Trophoblast cell (in vitro differentiated cells and primary cell): Measurements from ENCODE around the gene C16orf95.

Source experiments
- DNase-seq, 2 donors: peaks; one replicate each; pipeline ENCODE4 v3.0.0-alpha.2; 2016
- H2AFZ ChIP-seq: 2 replicates; pipeline ENCODE4 v1.6.1; 2013; ENCODE audit warnings: low read length, moderate library complexity, mild to moderate bottlenecking; ENCODE audit not compliant: insufficient read depth, poor library complexity
- H2AK5ac ChIP-seq: 2 replicates; pipeline ENCODE4 v1.6.1; 2013; ENCODE audit warnings: mild to moderate bottlenecking, low read length
- H2BK120ac ChIP-seq: 2 replicates; pipeline ENCODE4 v1.6.1; 2013; ENCODE audit warnings: low read length, mild to moderate bottlenecking, moderate library complexity; ENCODE audit not compliant: insufficient read depth, poor library complexity
- H2BK12ac ChIP-seq: 2 replicates; pipeline ENCODE4 v1.6.1; 2013; ENCODE audit warnings: mild to moderate bottlenecking, low read length, moderate library complexity
- H2BK5ac ChIP-seq: 2 replicates; pipeline ENCODE4 v1.6.1; 2013; ENCODE audit warnings: low read length, low read depth, moderate library complexity, mild to moderate bottlenecking; ENCODE audit not compliant: poor library complexity
- H3K14ac ChIP-seq: 2 replicates; pipeline ENCODE4 v1.6.1; 2013; ENCODE audit warnings: mild to moderate bottlenecking, low read length
- H3K18ac ChIP-seq: 2 replicates; pipeline ENCODE4 v1.6.1; 2013; ENCODE audit warnings: mild to moderate bottlenecking, low read length
- H3K23ac ChIP-seq: 2 replicates; pipeline ENCODE4 v1.6.1; 2013; ENCODE audit warnings: low read length
- H3K27ac ChIP-seq: 2 replicates; pipeline ENCODE4 v1.5.1; 2013; ENCODE audit warnings: low read depth, mild to moderate bottlenecking, inconsistent platforms, low read length, moderate library complexity
- H3K27me3 ChIP-seq: 2 replicates; pipeline ENCODE4 v1.6.1; 2013; ENCODE audit warnings: inconsistent platforms, mild to moderate bottlenecking, low read length, moderate library complexity; ENCODE audit not compliant: insufficient read depth
- H3K36me3 ChIP-seq, 2 experiments: 1 replicate in 1 of 2; 2 replicates in 1 of 2; pipeline ENCODE4 v1.6.1; 2013; ENCODE audit warnings: low read length in 2 of 2, mild to moderate bottlenecking in 2 of 2, moderate library complexity in 1 of 2; ENCODE audit not compliant: insufficient read depth in 2 of 2, control insufficient read depth in 1 of 2
- H3K4ac ChIP-seq: 2 replicates; pipeline ENCODE4 v1.6.1; 2013; ENCODE audit warnings: low read depth, mild to moderate bottlenecking, low read length, moderate library complexity
- H3K4me1 ChIP-seq, 2 experiments: 1 replicate in 1 of 2; 2 replicates in 1 of 2; pipeline ENCODE4 v1.6.1; 2013; ENCODE audit warnings: low read length in 2 of 2, mild to moderate bottlenecking in 2 of 2, moderate library complexity in 1 of 2; ENCODE audit not compliant: insufficient read depth in 2 of 2, control insufficient read depth in 1 of 2
- H3K4me2 ChIP-seq: 2 replicates; pipeline ENCODE4 v1.6.1; 2013; ENCODE audit warnings: inconsistent platforms, mild to moderate bottlenecking, low read length, moderate library complexity
- H3K4me3 ChIP-seq: 2 replicates; pipeline ENCODE4 v1.5.1; 2013; ENCODE audit warnings: mild to moderate bottlenecking, low read depth, low read length, inconsistent platforms
- H3K79me1 ChIP-seq: one replicate; pipeline ENCODE4 v1.6.1; 2013; ENCODE audit warnings: low read length
- H3K79me2 ChIP-seq: 2 replicates; pipeline ENCODE4 v1.6.1; 2013; ENCODE audit warnings: low read length, mild to moderate bottlenecking; ENCODE audit not compliant: control insufficient read depth, insufficient read depth, poor library complexity
- H3K9ac ChIP-seq: 2 replicates; pipeline ENCODE4 v1.6.1; 2013; ENCODE audit warnings: mild to moderate bottlenecking, low read length
- H3K9me3 ChIP-seq: 2 replicates; pipeline ENCODE4 v1.6.1; 2013; ENCODE audit warnings: low read depth, mild to moderate bottlenecking, control low read depth, inconsistent platforms, low read length; ENCODE audit not compliant: insufficient read depth
- H4K12ac ChIP-seq: 2 replicates; pipeline ENCODE4 v1.6.1; 2013; ENCODE audit warnings: low read depth, mild to moderate bottlenecking, low read length, moderate library complexity
- H4K8ac ChIP-seq: 2 replicates; pipeline ENCODE4 v1.6.1; 2013; ENCODE audit warnings: low read depth, mild to moderate bottlenecking, low read length, moderate library complexity
- H4K91ac ChIP-seq: one replicate; pipeline ENCODE4 v1.6.1; 2013; ENCODE audit warnings: low read depth, mild to moderate bottlenecking, low read length, moderate library complexity
- WGBS: extraction: QIAGEN DNeasy Blood & Tissue Kit; methylation state at CpG from one replicate; pipeline ENCODE4 v1.1.7; 2013; ENCODE audit warnings: missing lambda C conversion rate; ENCODE audit not compliant: insufficient read length, insufficient coverage; ENCODE audit errors: extremely low coverage; 5-methylcytosine and 5-hydroxymethylcytosine counted together

Gene C16orf95

DNA sequence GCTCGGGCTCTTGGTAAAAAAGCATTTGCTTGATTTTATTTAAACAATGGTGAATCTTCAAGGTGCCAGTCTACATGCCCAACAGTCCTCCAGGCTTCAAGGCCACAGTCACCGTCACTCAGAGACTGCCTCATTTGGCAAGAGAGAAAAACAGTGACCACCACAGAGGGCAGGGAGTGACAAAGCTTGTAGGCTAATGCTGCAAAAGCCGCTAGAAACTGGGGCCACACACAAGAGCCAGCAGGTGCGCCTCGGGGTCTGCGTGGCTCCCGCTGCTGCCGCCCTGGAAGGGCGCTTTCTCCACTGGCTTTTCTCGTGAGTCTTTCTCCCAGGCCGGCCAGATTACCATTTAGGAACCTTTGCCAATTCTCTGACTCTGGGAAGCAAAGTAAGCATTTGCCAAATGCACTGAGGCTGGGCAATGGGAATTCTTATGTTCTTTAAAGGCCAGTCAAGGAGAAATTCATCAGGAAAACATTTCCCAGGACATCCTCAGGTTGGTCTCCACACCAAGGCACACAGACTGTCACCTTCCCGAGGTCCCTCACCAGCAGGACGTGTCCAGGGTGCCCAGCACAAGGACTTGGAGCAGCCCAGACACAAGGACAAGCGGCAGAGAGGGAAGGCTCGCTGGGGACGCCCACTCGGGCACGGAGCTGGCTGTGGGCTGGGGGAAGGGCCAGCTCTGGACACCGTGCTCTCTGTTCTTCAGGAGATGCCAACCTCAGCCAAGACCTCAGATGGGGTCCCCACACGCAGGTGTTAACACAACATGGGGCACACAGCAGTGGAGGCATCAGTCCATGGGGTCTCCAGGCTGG is 12.5 kb upstream of the C16orf95 start:
- no peak overlapping the region for H2AK5ac ChIP-seq
- H4K91ac ChIP-seq, result no peak overlapping the region
- no peak overlapping the region for H4K12ac ChIP-seq
- H2BK12ac ChIP-seq, result no peak overlapping the region
- no peak overlapping the region for H2BK120ac ChIP-seq
- H3K9ac ChIP-seq, result no peak overlapping the region
- peaks cover 36 to 38% of the 10 kb centered on the region in 2 experiments for H3K36me3 ChIP-seq
- no peak overlapping the region for H2AFZ ChIP-seq
- H3K14ac ChIP-seq, result no peak overlapping the region
- H3K9me3 ChIP-seq, result peaks cover 2% of the 10 kb centered on the region
- H4K8ac ChIP-seq, result no peak overlapping the region
- H3K79me1 ChIP-seq, result no peaks in the 10 kb centered on the region
- no peak overlapping the region for H3K4me3 ChIP-seq
- no peak overlapping the region for H3K23ac ChIP-seq
- no peak overlapping the region for H3K18ac ChIP-seq
- H3K4me1 ChIP-seq, result no peaks in the 10 kb centered on the region
- no CpG with 5 or more reads among the region's 20 CpGs for WGBS
- H2BK5ac ChIP-seq, result no peak overlapping the region
- H3K4ac ChIP-seq, result no peak overlapping the region
- no peak overlapping the region for H3K27ac ChIP-seq
- H3K27me3 ChIP-seq, result no peaks in the 10 kb centered on the region
- H3K4me2 ChIP-seq, result no peak overlapping the region
- no peaks in the 10 kb centered on the region for H3K79me2 ChIP-seq
- no peak for DNase-seq

DNA sequence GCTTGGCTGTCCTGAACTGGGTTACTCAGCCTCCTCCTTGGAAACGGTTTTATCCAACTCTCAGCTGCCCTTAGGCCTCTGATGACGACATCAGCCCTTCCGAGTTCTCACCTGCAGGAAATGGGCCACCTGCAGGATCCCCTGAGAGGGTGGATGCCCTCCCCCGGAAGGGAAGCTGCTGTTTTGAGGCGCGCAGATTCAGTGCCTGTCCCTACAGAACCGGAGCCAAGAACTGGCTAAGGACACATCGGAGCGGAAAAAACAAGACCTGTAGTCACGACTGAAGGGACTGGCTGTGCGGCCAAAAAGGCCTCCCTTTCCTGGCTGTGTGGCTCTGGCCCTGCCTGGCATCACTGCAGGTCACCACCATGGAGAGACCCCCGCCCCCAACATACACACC is 11.7 kb upstream of the C16orf95 start:
- WGBS, result no CpG with 5 or more reads among the region's 12 CpGs
- Histone ChIP-seq H3K79me2 (no peaks in the 10 kb centered on the region), H2BK12ac (no peak overlapping the region)

DNA sequence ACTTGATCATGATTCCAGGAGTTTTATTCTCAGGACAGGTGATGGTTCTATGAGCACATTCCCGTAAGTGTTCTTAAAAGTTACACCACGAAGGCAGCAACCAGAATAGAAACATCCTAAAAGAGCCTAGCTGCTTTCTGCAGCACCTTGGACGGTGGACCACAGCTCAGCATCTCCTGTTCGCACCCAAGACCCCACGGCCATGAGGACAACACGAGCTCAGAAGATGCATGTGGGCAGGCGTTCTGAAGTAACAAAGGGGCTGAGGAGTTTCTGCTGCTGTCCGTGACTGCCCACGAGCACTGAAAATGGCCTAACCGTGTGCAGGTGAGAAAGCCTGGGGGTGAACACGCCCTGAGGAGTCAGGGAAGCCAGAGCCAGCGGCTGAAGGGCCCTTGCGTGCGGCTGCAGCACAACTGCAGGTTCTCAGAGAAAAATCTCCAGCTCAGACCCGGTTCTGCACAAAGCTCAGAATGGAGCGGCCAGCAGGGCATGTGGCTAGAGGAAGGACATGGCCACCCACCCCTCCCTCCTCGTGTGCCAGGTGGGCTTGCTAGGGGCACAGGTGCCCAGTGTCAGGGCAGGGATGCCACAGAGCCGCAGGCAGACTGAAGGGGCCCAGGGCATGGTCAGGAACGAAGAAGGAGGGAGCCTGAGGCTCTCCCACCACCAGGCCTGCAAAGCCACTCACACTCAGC is 10.8 kb upstream of the C16orf95 start:
- no peak overlapping the region for H2BK5ac ChIP-seq

More for the DNA sequence above, 11.7 kb upstream of the C16orf95 start:
- Histone ChIP-seq H3K23ac (no peak overlapping the region), H2AFZ (no peak overlapping the region), H4K8ac (no peak overlapping the region), H4K12ac (no peak overlapping the region), H3K27me3 (no peaks in the 10 kb centered on the region), H3K14ac (no peak overlapping the region), H3K4me1 (no peaks in the 10 kb centered on the region), H3K27ac (no peak overlapping the region), H3K4me2 (no peak overlapping the region), H3K79me1 (no peaks in the 10 kb centered on the region), H3K36me3 (peaks cover 28 to 31% of the 10 kb centered on the region in 2 experiments), H2BK5ac (no peak overlapping the region), H3K18ac (no peak overlapping the region), H2AK5ac (no peak overlapping the region), H3K4me3 (no peak overlapping the region), H2BK120ac (no peak overlapping the region), H3K9ac (no peak overlapping the region), H3K4ac (no peak overlapping the region), H4K91ac (no peak overlapping the region), H3K9me3 (peaks cover 2% of the 10 kb centered on the region)
- peak in 1 of 2 donors; percentile 6 for DNase-seq

GRCh38 chr16:87326151-87326571 is 9.0 kb upstream of the C16orf95 start:
- Histone ChIP-seq H3K9ac (no peak overlapping the region), H3K4me2 (no peak overlapping the region), H3K27ac (no peak overlapping the region), H3K4me1 (no peaks in the 10 kb centered on the region), H3K4me3 (no peak overlapping the region), H2BK5ac (no peak overlapping the region), H3K36me3 (peaks cover 16 to 19% of the 10 kb centered on the region in 2 experiments), H2BK12ac (no peak overlapping the region), H3K18ac (no peak overlapping the region), H2AFZ (no peak overlapping the region), H3K14ac (no peak overlapping the region), H2AK5ac (no peak overlapping the region), H3K23ac (no peak overlapping the region), H3K9me3 (no peaks in the 10 kb centered on the region), H2BK120ac (no peak overlapping the region), H3K79me2 (no peaks in the 10 kb centered on the region), H3K27me3 (no peaks in the 10 kb centered on the region), H4K8ac (no peak overlapping the region), H3K79me1 (no peaks in the 10 kb centered on the region), H3K4ac (no peak overlapping the region), H4K91ac (no peak overlapping the region), H4K12ac (no peak overlapping the region)
- WGBS, result no CpG with 5 or more reads among the region's 11 CpGs
- no peak for DNase-seq

More for the DNA sequence above, 10.8 kb upstream of the C16orf95 start:
- Histone ChIP-seq H2AK5ac (no peak overlapping the region), H3K23ac (no peak overlapping the region), H3K27ac (no peak overlapping the region), H3K18ac (no peak overlapping the region), H3K4me2 (no peak overlapping the region), H2BK12ac (no peak overlapping the region), H2BK120ac (no peak overlapping the region), H3K14ac (no peak overlapping the region), H3K79me1 (no peaks in the 10 kb centered on the region), H3K79me2 (no peaks in the 10 kb centered on the region), H2AFZ (no peak overlapping the region), H3K4me1 (no peaks in the 10 kb centered on the region), H4K8ac (no peak overlapping the region), H3K27me3 (no peaks in the 10 kb centered on the region), H4K91ac (no peak overlapping the region), H3K4me3 (no peak overlapping the region), H3K4ac (no peak overlapping the region), H3K9ac (no peak overlapping the region), H4K12ac (no peak overlapping the region), H3K36me3 (peaks cover 21 to 23% of the 10 kb centered on the region in 2 experiments), H3K9me3 (no peaks in the 10 kb centered on the region)
- WGBS, result no CpG with 5 or more reads among the region's 19 CpGs
- DNase-seq, result no peak
